SU-DHL-6 (cell line): ENCODE measurements around the gene GPR152.

Source experiments
- H2AFZ ChIP-seq: fragments of 200-600 bp; sonication (generic); 2 replicates; pipeline ENCODE4 v1.6.1; 2014; ENCODE audit warnings: low read depth, mild to moderate bottlenecking, moderate library complexity, mixed read lengths, antibody characterized with exemption, low read length; ENCODE audit not compliant: severe bottlenecking
- H3F3A ChIP-seq: fragments of 200-600 bp; shearing (Covaris generic); 2 replicates; pipeline ENCODE4 v1.6.0; 2016; ENCODE audit warnings: antibody characterized with exemption, mild to moderate bottlenecking; ENCODE audit not compliant: insufficient read depth
- H3K27ac ChIP-seq: fragments of 200-600 bp; sonication (generic); 2 replicates; pipeline ENCODE4 v1.5.1; 2016; ENCODE audit warnings: low read depth, mild to moderate bottlenecking, low read length, moderate library complexity, mixed read lengths
- H3K27me3 ChIP-seq: fragments of 200-600 bp; sonication (generic), shearing (Covaris generic); 2 replicates; pipeline ENCODE4 v1.6.0; 2014; ENCODE audit warnings: mild to moderate bottlenecking, low read length
- H3K36me3 ChIP-seq: fragments of 200-600 bp; sonication (generic); 2 replicates; pipeline ENCODE4 v1.6.1; 2014; ENCODE audit warnings: mild to moderate bottlenecking, low read length, mixed read lengths
- H3K4me2 ChIP-seq: fragments of 300-600, 200-600 bp; shearing (Covaris generic), sonication (generic); 2 replicates; pipeline ENCODE4 v1.6.0; 2014; ENCODE audit warnings: low read length, low read depth, mild to moderate bottlenecking; ENCODE audit not compliant: poor library complexity, severe bottlenecking
- H3K4me3 ChIP-seq: fragments of 200-600 bp; sonication (generic); 2 replicates; pipeline ENCODE4 v1.5.1; 2014; ENCODE audit warnings: antibody characterized with exemption, low read length, mild to moderate bottlenecking, mixed read lengths; ENCODE audit not compliant: insufficient read depth, poor library complexity, severe bottlenecking
- H3K79me2 ChIP-seq: fragments of 200-600 bp; sonication (generic); 2 replicates; pipeline ENCODE4 v1.6.1; 2014; ENCODE audit warnings: mild to moderate bottlenecking, low read length, moderate library complexity; ENCODE audit not compliant: insufficient read depth
- H3K9ac ChIP-seq: fragments of 200-600 bp; sonication (generic); 2 replicates; pipeline ENCODE4 v1.7.0; 2014; ENCODE audit warnings: mild to moderate bottlenecking, low read length
- H3K9me2 ChIP-seq: fragments of 200-600 bp; sonication (generic); replicated peaks from 2 replicates; pipeline ENCODE4 v1.6.1; 2014; ENCODE audit warnings: low read length; ENCODE audit not compliant: insufficient read depth
- H3K9me3 ChIP-seq: fragments of 200-600 bp; sonication (generic); 2 replicates; pipeline ENCODE4 v1.6.1; 2014; ENCODE audit warnings: low read length, mixed read lengths; ENCODE audit not compliant: insufficient read depth
- H4K20me1 ChIP-seq: fragments of 200-600 bp; sonication (generic); 2 replicates; pipeline ENCODE4 v1.6.1; 2014; ENCODE audit warnings: low read depth, mild to moderate bottlenecking, antibody characterized with exemption, low read length, moderate library complexity, mixed read lengths
- CTCF ChIP-seq: fragments of 200-600 bp; sonication (generic); IDR thresholded peaks from one replicate; pipeline ENCODE4 v1.5.1; 2017; ENCODE audit warnings: antibody characterized with exemption, mild to moderate bottlenecking, low read length, moderate library complexity; ENCODE audit not compliant: insufficient read depth, poor library complexity, severe bottlenecking
- EZH2phosphoT487 ChIP-seq: fragments of 200-600 bp; sonication (generic), shearing (Covaris generic); conservative IDR thresholded peaks from 2 replicates; pipeline ENCODE4 v1.6.1; 2018; ENCODE audit warnings: mild to moderate bottlenecking, antibody characterized with exemption, low read length, moderate library complexity, mixed read lengths

Gene GPR152

GRCh38 chr11:67452141-67452952 lies at the start of gene GPR152:
TSS of gene GPR152 (minus strand) at chr11:67452729. CDS start at chr11:67452724, 5 bp downstream.
- no peak within 1 kb of the TSS for H3K4me3 ChIP-seq
- no peaks in the 10 kb centered on the region for H3K9me2 ChIP-seq
- H4K20me1 ChIP-seq = no peaks in the 10 kb centered on the region
- no peak within 1 kb of the TSS for H2AFZ ChIP-seq
- no peak within 1 kb of the TSS for H3K27ac ChIP-seq
- TF ChIP-seq CTCF = no peak
- TF ChIP-seq EZH2phosphoT487 = no peak
- H3F3A ChIP-seq = peaks cover 5% of the 10 kb centered on the region
- H3K36me3 ChIP-seq = no peaks in the 10 kb centered on the region
- no peaks in the 10 kb centered on the region for H3K79me2 ChIP-seq
- no peak within 1 kb of the TSS for H3K9ac ChIP-seq
- H3K9me3 ChIP-seq = no peaks in the 10 kb centered on the region
- no peak within 1 kb of the TSS for H3K4me2 ChIP-seq
- no peaks in the 10 kb centered on the region for H3K27me3 ChIP-seq

- Histone ChIP-seq H3K9ac (no peak overlapping the region), H3K36me3 (no peaks in the 10 kb centered on the region), H3K4me3 (no peak overlapping the region), H3K9me3 (no peaks in the 10 kb centered on the region), H2AFZ (no peak overlapping the region), H3K9me2 (no peaks in the 10 kb centered on the region), H3F3A (peaks cover 13% of the 10 kb centered on the region), H3K79me2 (peaks cover 17% of the 10 kb centered on the region), H3K4me2 (no peak overlapping the region), H4K20me1 (no peaks in the 10 kb centered on the region; the same call in 1 of the 2 replicates), H3K27me3 (no peaks in the 10 kb centered on the region), H3K27ac (no peak overlapping the region)
- TF ChIP-seq EZH2phosphoT487 (no peak), CTCF (no peak)
Observed at GRCh38 chr11:67501854-67502253, 49.3 kb upstream of the GPR152 start.

- no peak overlapping the region for H3K9ac ChIP-seq
- TF ChIP-seq CTCF = no peak
- TF ChIP-seq EZH2phosphoT487 = no peak
- peaks cover 7% of the 10 kb centered on the region for H3F3A ChIP-seq
- H3K4me2 ChIP-seq = no peak overlapping the region
- H3K27me3 ChIP-seq = no peaks in the 10 kb centered on the region
- H4K20me1 ChIP-seq = no peaks in the 10 kb centered on the region; the same call in 1 of the 2 replicates
- H3K9me3 ChIP-seq = no peaks in the 10 kb centered on the region
- no peaks in the 10 kb centered on the region for H3K36me3 ChIP-seq
- no peak overlapping the region for H2AFZ ChIP-seq
- no peak overlapping the region for H3K27ac ChIP-seq
- H3K9me2 ChIP-seq = no peaks in the 10 kb centered on the region
- peaks cover 16% of the 10 kb centered on the region for H3K79me2 ChIP-seq
- no peak overlapping the region for H3K4me3 ChIP-seq
Observed at GRCh38 chr11:67500831-67501715, 48.5 kb upstream of the GPR152 start.
